ENCODE data around the gene CYTH1.

Gene CYTH1

DNA sequence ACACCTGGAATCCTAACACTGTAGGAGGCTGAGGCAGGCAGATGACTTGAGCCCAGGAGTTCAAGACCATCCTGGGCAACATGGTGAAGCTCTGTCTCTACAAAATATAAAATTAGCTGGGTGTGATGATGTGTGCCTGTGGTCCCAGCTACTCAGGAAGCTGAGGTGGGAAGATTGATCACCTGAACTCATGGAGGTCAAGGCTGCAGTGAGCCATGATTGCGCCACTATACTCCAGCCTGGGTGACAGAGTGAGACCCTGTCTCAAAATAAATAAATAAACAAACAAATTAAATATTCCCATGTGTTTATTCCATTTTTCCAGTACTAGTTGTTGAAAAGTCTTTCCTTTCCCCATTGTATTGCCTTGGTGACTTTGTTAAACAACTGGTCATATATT, 130.0 kb downstream of the CYTH1 start:
- H3K4me3 Mint-ChIP-seq = no peak overlapping the region
- no peak overlapping the region for H3K27ac Mint-ChIP-seq
- peaks cover 3% of the 10 kb centered on the region for H3K36me3 Mint-ChIP-seq (ENCODE audit: low read depth)
- peaks cover 14% of the 10 kb centered on the region for H3K27me3 Mint-ChIP-seq (ENCODE audit: low read depth)
- peaks cover 3% of the 10 kb centered on the region for H3K4me1 Mint-ChIP-seq (ENCODE audit: low read depth)
- H3K9me3 Mint-ChIP-seq = peaks cover 24% of the 10 kb centered on the region
- DNase-seq (ENCODE audit: low spot score) = no peak

DNA sequence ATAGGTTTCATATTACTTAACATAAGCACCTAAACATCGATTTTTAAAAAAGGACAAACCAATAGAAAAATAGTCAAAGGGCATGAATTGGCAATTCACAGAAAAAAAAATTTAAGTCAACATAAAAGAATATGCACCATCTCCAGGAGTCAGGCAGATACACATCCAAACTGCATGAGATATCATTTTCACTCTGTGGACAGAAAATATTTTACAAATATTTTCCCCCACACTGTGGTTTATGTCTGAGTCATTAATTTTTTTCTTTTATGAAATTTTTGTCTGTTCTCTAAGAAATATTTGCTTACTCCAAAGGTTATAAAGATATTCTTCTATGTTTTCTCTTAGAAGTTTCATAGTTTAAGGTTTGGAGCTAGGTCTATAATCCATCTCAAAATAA, 130.5 kb downstream of the CYTH1 start:
- Mint-ChIP-seq H3K27ac (no peak overlapping the region), H3K9me3 (peaks cover 24% of the 10 kb centered on the region), H3K4me3 (no peak overlapping the region), H3K27me3 (ENCODE audit: low read depth) (peaks cover 14% of the 10 kb centered on the region), H3K4me1 (ENCODE audit: low read depth) (peaks cover 2% of the 10 kb centered on the region), H3K36me3 (ENCODE audit: low read depth) (peaks cover 3% of the 10 kb centered on the region)
- no peak for DNase-seq (ENCODE audit: low spot score)

DNA sequence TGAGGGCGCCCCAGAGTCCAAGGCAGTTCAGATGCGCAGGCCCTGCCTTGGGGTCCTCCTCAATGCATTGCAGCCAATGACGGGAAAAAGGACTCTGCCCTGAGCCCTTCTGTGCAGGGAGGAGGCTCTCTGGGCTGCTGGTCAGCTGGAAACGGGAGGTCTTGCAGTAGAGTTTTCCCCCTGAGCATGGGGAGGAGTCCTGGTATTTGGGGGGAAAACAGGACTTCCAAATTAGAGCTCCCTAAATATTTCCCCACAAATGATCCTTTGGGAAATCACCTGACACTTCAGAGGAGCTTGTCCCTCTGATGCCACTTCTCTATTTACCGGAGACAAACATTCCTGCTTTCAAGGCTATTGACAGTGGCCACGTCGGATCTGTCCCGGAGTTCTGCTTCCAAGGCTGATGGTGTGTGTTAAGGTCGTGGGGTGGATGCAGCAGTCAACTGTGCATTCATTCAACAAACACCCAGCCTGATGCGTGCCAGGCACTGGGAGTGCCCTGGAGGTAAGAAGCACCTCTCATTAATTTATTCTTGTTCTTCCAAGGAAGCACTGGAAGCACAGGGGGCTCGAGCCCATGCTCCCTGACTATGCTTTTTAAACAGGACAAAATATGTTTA, 131.9 kb downstream of the CYTH1 start:
- Mint-ChIP-seq H3K27ac (no peak overlapping the region), H3K9me3 (peaks cover 24% of the 10 kb centered on the region), H3K36me3 (ENCODE audit: low read depth) (peaks cover 8% of the 10 kb centered on the region), H3K27me3 (ENCODE audit: low read depth) (peaks cover 14% of the 10 kb centered on the region), H3K4me3 (no peak overlapping the region), H3K4me1 (ENCODE audit: low read depth) (peaks cover 8% of the 10 kb centered on the region)
- DNase-seq (ENCODE audit: low spot score) = no peak

DNA sequence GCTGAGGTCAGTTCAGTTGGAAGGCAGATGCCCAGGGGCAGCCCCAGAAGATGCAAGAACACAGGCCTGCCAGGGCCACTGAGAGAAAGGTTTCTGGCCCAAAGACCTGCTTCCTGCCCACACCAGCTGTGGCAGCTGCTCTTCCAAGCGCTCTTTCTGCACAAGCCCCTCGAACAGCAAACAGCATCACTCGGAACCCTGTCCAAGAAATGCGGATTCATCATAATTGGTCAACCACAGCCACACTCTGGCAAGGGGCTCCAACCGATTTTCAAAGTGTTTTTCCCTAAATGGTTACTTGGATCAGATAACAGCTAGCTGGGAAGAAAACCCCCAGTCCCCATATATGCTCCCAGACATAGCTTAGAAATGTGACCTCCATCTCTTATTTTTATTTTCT, 133.8 kb downstream of the CYTH1 start:
- H3K27ac Mint-ChIP-seq = no peak overlapping the region
- no peak overlapping the region for H3K4me3 Mint-ChIP-seq
- peaks cover 14% of the 10 kb centered on the region for H3K27me3 Mint-ChIP-seq (ENCODE audit: low read depth)
- peaks cover 8% of the 10 kb centered on the region for H3K36me3 Mint-ChIP-seq (ENCODE audit: low read depth)
- no peak for DNase-seq (ENCODE audit: low spot score)
- H3K9me3 Mint-ChIP-seq = peaks cover 24% of the 10 kb centered on the region
- H3K4me1 Mint-ChIP-seq (ENCODE audit: low read depth) = peaks cover 8% of the 10 kb centered on the region

DNA sequence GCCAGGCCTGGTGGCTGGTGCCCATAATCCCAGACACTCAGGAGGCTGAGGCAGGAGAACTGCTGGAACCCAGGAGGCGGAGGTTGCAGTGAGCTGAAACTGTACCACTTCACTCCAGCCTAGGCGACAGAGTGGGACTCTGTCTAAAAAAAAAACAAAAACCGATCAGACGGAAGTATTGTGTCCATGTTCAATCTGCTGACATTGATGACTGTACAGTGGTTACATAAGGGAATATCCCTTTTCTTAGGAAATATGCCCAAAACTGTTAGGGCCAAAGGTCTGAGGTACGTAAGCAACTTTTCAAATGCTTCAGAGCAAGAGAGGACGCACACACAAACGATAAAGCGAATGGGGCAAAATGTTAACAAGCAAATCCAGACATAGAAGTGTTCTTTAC, 135.0 kb downstream of the CYTH1 start:
- Mint-ChIP-seq H3K9me3 (peaks cover 24% of the 10 kb centered on the region), H3K4me3 (no peak overlapping the region), H3K27me3 (ENCODE audit: low read depth) (peaks cover 8% of the 10 kb centered on the region), H3K4me1 (ENCODE audit: low read depth) (peaks cover 6% of the 10 kb centered on the region), H3K27ac (peak overlapping the region; percentile 52), H3K36me3 (ENCODE audit: low read depth) (peaks cover 8% of the 10 kb centered on the region)
- DNase-seq (ENCODE audit: low spot score) = no peak

DNA sequence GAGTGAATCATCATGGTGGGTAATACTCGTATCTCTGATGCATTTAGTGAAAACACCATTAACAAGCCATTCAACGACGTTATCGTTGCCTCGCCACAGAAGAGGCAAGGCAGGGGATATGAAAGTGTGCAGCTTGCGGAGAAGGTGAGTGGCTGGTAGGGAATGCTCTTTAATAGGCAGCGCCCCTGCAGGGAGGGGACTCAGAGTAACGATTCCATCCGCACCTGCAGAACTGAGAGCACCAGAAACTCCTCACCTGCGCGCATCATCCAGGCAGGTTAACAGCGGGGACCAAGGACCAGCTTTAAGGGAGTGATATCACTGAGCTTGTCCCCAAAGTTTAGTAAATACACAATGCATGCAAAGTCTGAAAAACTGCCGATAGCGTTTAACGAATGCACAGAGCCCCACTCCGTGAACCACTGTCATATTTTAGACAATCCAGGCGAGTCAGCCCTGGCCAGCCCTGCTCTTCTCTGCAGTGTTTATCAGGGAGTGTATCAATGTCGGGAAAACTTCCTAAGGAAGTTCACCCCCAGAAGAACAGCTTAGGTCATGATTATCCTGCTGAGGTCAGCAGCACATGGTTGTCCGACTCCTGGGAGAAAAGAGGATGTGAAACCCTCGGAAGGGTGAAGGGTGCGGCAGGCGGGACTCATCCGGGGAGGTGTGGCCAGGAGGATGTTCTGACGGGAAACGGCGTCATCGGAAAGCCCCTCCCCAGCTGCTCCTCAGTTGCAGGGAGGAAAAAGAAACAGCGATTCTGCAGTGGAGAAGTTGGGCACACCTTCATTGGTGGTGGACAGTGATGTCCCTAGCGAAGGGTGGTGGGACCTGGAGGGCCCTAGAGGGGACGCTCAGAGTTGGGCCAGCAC, 136.4 kb downstream of the CYTH1 start:
- peaks cover 24% of the 10 kb centered on the region for H3K9me3 Mint-ChIP-seq
- peaks cover 8% of the 10 kb centered on the region for H3K36me3 Mint-ChIP-seq (ENCODE audit: low read depth)
- peak; percentile 56 for DNase-seq (ENCODE audit: low spot score)
- peaks cover 5% of the 10 kb centered on the region for H3K27me3 Mint-ChIP-seq (ENCODE audit: low read depth)
- H3K4me1 Mint-ChIP-seq (ENCODE audit: low read depth) = peaks cover 6% of the 10 kb centered on the region
- peak overlapping the region; percentile 91 for H3K27ac Mint-ChIP-seq
- H3K4me3 Mint-ChIP-seq = peak overlapping the region; percentile 78

DNA sequence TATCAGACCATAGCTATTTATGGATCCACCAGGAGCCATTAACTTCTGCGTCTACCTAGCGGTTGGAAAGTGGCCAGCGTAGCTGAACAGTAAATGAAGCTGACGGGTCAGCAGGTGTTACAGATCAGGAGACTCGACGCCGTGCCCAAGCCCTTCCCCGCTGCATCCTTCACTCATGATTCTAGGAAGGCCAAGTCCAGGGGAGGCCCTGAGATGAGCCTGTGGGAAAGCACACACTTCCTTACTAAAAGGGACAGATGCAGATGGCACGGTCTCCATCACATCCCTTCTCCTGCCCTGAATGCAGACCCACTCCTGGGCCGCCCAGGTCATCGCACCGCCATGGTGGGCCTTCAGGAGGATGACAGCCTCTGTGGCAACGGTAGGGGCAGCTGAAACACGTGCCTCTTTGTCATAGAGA, 137.1 kb downstream of the CYTH1 start:
- DNase-seq (ENCODE audit: low spot score) = no peak
- peaks cover 8% of the 10 kb centered on the region for H3K36me3 Mint-ChIP-seq (ENCODE audit: low read depth)
- no peak overlapping the region for H3K4me3 Mint-ChIP-seq
- peaks cover 6% of the 10 kb centered on the region for H3K4me1 Mint-ChIP-seq (ENCODE audit: low read depth)
- H3K9me3 Mint-ChIP-seq = peaks cover 24% of the 10 kb centered on the region
- peaks cover 5% of the 10 kb centered on the region for H3K27me3 Mint-ChIP-seq (ENCODE audit: low read depth)
- no peak overlapping the region for H3K27ac Mint-ChIP-seq

DNA sequence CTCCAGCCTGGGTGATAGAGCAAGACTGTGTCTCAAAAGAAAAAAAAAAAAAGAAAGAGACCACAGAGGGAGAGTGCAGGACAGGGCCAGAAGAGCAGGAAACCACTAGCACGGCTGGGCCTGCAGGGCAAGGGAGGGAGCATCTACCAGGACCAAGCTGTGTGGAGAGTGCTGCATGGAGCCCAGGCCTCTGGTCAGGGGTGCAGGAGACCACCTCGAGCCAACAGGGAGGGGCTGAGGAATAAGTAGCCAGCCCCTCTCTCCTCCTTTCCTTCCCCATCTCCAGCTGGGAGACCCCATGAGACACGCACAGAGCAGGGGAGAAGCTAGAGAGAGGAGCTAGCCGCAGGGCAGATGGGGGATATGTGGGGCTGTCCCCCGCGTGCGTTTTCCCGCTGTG, 137.8 kb downstream of the CYTH1 start:
- Mint-ChIP-seq H3K9me3 (peaks cover 17% of the 10 kb centered on the region), H3K4me3 (no peak overlapping the region), H3K27me3 (ENCODE audit: low read depth) (peaks cover 3% of the 10 kb centered on the region), H3K27ac (no peak overlapping the region), H3K4me1 (ENCODE audit: low read depth) (peaks cover 6% of the 10 kb centered on the region), H3K36me3 (ENCODE audit: low read depth) (peaks cover 6% of the 10 kb centered on the region)
- no peak for DNase-seq (ENCODE audit: low spot score)

DNA sequence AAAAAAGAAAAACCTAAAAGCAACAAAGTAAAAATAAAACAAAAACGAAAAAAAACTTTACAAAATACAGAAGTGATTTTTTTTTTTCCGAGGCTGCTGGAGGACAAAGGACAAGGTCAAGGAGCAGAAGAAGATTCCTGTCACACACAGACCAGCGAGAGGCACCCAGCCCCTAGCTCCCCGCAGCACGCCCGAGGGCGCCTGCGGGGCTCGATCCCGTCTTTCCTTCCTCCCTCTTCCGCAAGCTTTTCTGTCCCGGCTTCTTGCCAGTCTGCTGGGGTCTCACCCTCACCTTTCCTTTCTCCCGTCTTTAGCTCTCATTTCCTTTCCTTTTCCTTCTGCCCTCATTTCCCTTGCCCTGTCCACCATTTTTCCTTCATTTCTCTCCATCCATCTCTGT, 138.7 kb downstream of the CYTH1 start:
- Mint-ChIP-seq H3K27me3 (ENCODE audit: low read depth) (no peaks in the 10 kb centered on the region), H3K4me3 (no peak overlapping the region), H3K9me3 (peaks cover 11% of the 10 kb centered on the region), H3K36me3 (ENCODE audit: low read depth) (peaks cover 6% of the 10 kb centered on the region), H3K27ac (no peak overlapping the region), H3K4me1 (ENCODE audit: low read depth) (peaks cover 8% of the 10 kb centered on the region)
- DNase-seq (ENCODE audit: low spot score) = no peak

DNA sequence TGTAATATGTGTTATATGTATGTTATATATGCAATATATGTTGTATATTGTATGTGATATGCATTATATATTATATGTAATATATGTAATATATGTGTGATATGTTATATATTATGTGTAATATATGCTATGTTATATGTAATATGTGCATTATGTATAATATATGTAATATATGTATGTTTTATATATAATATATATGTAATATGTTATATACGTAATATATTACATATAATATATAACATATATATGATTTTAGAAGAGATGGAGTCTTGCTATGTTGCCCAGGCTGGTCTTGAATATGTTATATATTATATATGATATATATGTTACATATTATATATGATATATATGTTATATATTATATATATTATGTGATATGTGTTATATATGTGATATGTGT, 139.4 kb downstream of the CYTH1 start:
- no peak for DNase-seq (ENCODE audit: low spot score)
- Mint-ChIP-seq H3K36me3 (ENCODE audit: low read depth) (peaks cover 6% of the 10 kb centered on the region), H3K9me3 (peaks cover 5% of the 10 kb centered on the region), H3K4me3 (no peak overlapping the region), H3K27me3 (ENCODE audit: low read depth) (no peaks in the 10 kb centered on the region), H3K4me1 (ENCODE audit: low read depth) (peaks cover 8% of the 10 kb centered on the region), H3K27ac (no peak overlapping the region)

DNA sequence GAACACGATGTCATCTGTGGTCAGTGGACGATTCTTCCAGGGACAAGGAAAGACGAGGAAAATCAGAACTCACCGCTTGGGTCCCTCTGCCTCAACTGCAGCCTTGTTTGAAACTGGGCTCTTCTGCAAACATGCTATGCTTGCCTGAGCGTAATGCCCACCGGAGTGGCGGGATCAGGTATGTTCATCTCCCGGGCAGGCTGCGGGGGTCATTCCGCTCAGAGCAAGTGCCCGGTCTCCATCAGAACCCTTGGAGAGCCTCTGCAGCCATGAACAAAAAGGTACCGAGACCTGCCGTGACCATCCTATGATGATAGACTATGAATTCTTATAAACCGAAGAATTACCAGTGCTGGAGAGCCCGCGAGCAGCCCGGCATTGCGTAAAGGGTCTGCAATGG, 140.4 kb downstream of the CYTH1 start:
- H3K9me3 Mint-ChIP-seq = no peaks in the 10 kb centered on the region
- DNase-seq (ENCODE audit: low spot score) = no peak
- peak overlapping the region; percentile 63 for H3K27ac Mint-ChIP-seq
- H3K4me1 Mint-ChIP-seq (ENCODE audit: low read depth) = peaks cover 8% of the 10 kb centered on the region
- no peak overlapping the region for H3K4me3 Mint-ChIP-seq
- H3K27me3 Mint-ChIP-seq (ENCODE audit: low read depth) = no peaks in the 10 kb centered on the region
- H3K36me3 Mint-ChIP-seq (ENCODE audit: low read depth) = peaks cover 5% of the 10 kb centered on the region

DNA sequence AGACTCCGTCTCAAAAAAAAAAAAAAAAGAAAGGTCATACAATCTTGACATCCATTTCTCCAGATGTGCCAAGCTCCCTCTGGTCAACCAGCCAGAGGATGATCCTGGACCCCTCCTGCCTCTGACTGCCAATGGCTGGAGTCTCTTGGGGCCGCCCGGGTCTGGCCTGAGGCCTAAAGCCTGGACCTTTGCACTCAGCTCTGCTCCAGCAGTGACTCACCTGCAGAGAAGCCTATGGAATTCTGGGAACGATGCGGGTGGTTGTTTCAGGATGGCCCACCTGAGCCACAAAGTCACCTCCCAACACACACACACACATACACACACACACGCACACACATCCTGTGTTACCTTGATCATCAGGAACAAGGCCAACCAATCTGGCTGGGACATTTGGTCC, 140.8 kb downstream of the CYTH1 start:
- DNase-seq (ENCODE audit: low spot score) = no peak
- Mint-ChIP-seq H3K4me1 (ENCODE audit: low read depth) (peaks cover 8% of the 10 kb centered on the region), H3K4me3 (no peak overlapping the region), H3K9me3 (no peaks in the 10 kb centered on the region), H3K27me3 (ENCODE audit: low read depth) (no peaks in the 10 kb centered on the region), H3K36me3 (ENCODE audit: low read depth) (peaks cover 5% of the 10 kb centered on the region), H3K27ac (peak overlapping the region; percentile 63)

DNA sequence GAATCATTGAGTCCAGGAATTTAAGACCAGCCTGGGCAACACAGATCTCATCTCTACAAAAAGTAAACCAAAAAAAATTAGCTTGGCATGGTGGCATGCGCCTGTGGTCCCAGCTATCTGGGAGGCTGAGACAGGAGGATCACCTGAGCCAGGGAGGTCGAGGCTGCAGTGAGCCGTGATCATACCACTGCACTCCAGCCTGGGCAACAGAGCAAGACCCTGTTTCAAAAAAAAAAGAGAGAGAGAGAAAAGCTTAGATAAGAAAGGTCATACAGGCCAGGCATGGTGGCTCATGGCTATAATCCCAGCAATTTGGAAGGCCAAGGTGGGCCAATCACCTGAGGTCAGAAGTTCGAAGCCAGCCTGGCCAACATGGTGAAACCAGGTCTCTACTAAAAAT, 141.4 kb downstream of the CYTH1 start:
- Mint-ChIP-seq H3K36me3 (ENCODE audit: low read depth) (no peaks in the 10 kb centered on the region), H3K4me1 (ENCODE audit: low read depth) (peaks cover 3% of the 10 kb centered on the region), H3K4me3 (no peak overlapping the region), H3K27ac (no peak overlapping the region), H3K27me3 (ENCODE audit: low read depth) (no peaks in the 10 kb centered on the region), H3K9me3 (no peaks in the 10 kb centered on the region)
- DNase-seq (ENCODE audit: low spot score) = no peak

DNA sequence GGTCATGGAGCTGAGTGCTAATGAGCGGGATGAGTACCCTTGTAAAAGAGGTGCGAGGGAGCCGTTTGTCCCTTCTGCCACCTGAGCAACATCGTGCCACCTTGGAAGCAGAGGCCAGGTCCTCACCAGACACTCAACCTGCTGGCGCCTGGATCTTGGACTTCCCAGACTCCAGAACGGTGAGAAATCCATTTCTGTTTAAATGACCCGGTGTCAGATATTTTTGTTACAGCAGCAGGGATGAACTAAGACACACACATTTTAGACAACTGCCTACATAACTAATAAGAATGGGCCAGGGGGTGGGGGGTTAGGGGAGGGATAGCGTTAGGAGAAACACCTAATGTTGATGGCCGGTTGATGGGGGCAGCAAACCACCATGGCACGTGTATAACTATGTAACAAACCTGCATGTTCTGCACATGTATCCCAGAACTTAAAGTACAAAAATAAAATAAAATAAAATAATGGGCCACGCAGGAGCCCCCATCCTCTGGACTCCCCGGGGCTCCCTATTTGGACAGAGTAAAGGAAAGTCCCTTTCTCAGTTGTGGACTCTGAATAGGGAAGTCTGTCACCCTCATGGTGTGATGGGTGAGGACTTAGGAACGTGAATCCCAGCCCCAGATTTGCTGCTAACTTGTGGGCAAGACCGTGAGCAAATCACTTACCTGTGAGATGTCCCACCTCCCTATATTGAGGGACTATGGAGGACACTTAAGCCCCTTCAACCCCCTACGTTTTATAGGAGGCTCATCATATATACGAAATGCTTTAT, 144.2 kb downstream of the CYTH1 start:
- Mint-ChIP-seq H3K9me3 (no peaks in the 10 kb centered on the region), H3K4me3 (no peak overlapping the region), H3K4me1 (ENCODE audit: low read depth) (peaks cover 2% of the 10 kb centered on the region), H3K27me3 (ENCODE audit: low read depth) (peaks cover 2% of the 10 kb centered on the region), H3K36me3 (ENCODE audit: low read depth) (no peaks in the 10 kb centered on the region), H3K27ac (no peak overlapping the region)
- no peak for DNase-seq (ENCODE audit: low spot score)

Measured in T-helper 2 cell treated with Interferon-gamma antibody and Interleukin-4, amounts not matched to agents 5 μg/mL and 100 μg/mL, for 36 hours (primary cell).